ENCODE results near the gene IL34. TPM values are rescaled to one million over a fixed set of nuclear protein-coding genes. Genes with fewer than 3 reads are reported as not detected.

IL34 gene
- total and polyA plus RNA-seq, 2 experiments from 2014 or later, result 4.3 to 6.6 TPM

DNA sequence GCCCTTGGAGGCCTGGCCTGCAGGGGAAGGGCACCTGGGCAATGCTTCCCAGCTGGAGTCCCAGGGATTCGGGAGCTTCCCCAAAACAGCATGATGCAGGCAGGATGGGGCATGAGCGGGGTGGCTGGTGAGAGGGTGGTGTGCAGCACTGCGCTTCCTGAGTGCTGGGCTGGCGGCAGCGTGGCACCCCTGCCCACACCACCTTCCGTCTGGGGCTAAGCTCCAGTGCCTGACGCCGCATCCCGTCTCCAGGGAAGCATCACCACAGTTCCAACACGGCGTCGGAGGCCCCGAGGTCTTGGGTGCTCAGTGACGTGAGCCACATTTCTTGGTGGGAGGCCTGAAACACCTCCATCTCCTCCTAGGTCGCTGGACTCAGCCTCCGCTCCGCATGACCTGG lies 53.3 kb downstream of the IL34 start:
- H3K4me1 Mint-ChIP-seq, result peaks cover 38% of the 10 kb centered on the region
- peaks cover 19% of the 10 kb centered on the region for H3K4me1 ChIP-seq (ENCODE audit: insufficient read depth)
- TF ChIP-seq NANOG (IDR thresholded peaks at IDR 0.05; ENCODE audit: borderline replicate concordance) (no peak), ETS1 (IDR thresholded peaks at IDR 0.05) (no peak), EZH2phosphoT487 (IDR thresholded peaks at IDR 0.05; ENCODE audit: unreplicated experiment) (no peak), EZH2 (IDR thresholded peaks at IDR 0.05; ENCODE audit: low read depth, unreplicated experiment) (no peak), ZNF331 (CRISPR knock-in tag; IDR thresholded peaks at IDR 0.05; ENCODE audit: low read depth) (no peak), POLR2AphosphoS5 (IDR thresholded peaks at IDR 0.05; ENCODE audit: low read depth) (no peak), CREB1 (CRISPR knock-in tag; IDR thresholded peaks at IDR 0.05; ENCODE audit: low read depth) (no peak), STAT1 (IDR thresholded peaks at IDR 0.05; ENCODE audit: unreplicated experiment) (no peak), JUNB (IDR thresholded peaks at IDR 0.05; ENCODE audit: unreplicated experiment) (no peak), ZNF114 (CRISPR knock-in tag; IDR thresholded peaks at IDR 0.05) (no peak), ZNF462 (CRISPR knock-in tag; IDR thresholded peaks at IDR 0.05) (no peak)
- TF ChIP-seq, protein P1, sequence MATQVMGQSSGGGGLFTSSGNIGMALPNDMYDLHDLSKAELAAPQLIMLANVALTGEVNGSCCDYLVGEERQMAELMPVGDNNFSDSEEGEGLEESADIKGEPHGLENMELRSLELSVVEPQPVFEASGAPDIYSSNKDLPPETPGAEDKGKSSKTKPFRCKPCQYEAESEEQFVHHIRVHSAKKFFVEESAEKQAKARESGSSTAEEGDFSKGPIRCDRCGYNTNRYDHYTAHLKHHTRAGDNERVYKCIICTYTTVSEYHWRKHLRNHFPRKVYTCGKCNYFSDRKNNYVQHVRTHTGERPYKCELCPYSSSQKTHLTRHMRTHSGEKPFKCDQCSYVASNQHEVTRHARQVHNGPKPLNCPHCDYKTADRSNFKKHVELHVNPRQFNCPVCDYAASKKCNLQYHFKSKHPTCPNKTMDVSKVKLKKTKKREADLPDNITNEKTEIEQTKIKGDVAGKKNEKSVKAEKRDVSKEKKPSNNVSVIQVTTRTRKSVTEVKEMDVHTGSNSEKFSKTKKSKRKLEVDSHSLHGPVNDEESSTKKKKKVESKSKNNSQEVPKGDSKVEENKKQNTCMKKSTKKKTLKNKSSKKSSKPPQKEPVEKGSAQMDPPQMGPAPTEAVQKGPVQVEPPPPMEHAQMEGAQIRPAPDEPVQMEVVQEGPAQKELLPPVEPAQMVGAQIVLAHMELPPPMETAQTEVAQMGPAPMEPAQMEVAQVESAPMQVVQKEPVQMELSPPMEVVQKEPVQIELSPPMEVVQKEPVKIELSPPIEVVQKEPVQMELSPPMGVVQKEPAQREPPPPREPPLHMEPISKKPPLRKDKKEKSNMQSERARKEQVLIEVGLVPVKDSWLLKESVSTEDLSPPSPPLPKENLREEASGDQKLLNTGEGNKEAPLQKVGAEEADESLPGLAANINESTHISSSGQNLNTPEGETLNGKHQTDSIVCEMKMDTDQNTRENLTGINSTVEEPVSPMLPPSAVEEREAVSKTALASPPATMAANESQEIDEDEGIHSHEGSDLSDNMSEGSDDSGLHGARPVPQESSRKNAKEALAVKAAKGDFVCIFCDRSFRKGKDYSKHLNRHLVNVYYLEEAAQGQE (IDR thresholded peaks at IDR 0.05; ENCODE audit: unreplicated experiment), result no peak
- TF ChIP-seq, protein P2, sequence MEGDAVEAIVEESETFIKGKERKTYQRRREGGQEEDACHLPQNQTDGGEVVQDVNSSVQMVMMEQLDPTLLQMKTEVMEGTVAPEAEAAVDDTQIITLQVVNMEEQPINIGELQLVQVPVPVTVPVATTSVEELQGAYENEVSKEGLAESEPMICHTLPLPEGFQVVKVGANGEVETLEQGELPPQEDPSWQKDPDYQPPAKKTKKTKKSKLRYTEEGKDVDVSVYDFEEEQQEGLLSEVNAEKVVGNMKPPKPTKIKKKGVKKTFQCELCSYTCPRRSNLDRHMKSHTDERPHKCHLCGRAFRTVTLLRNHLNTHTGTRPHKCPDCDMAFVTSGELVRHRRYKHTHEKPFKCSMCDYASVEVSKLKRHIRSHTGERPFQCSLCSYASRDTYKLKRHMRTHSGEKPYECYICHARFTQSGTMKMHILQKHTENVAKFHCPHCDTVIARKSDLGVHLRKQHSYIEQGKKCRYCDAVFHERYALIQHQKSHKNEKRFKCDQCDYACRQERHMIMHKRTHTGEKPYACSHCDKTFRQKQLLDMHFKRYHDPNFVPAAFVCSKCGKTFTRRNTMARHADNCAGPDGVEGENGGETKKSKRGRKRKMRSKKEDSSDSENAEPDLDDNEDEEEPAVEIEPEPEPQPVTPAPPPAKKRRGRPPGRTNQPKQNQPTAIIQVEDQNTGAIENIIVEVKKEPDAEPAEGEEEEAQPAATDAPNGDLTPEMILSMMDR (conservative IDR thresholded peaks at IDR 0.05; ENCODE audit: low read depth in 2 of 2), result no peak

More for the DNA sequence above, 53.3 kb downstream of the IL34 start:
- no peak overlapping the region for H3K27ac ChIP-seq (ENCODE audit: low read depth)
- H3F3A ChIP-seq (replicated peaks; ENCODE audit: low read depth), result no peaks in the 10 kb centered on the region
- no peaks in the 10 kb centered on the region for H3K9me2 ChIP-seq (ENCODE audit: insufficient read depth)
- H3K4me3 ChIP-seq, result no peak overlapping the region
- H3K36me3 Mint-ChIP-seq (ENCODE audit: low read depth), result no peaks in the 10 kb centered on the region; the same call in 2 of the 3 replicates
- H2AFZ ChIP-seq, result no peak overlapping the region
- H3K36me3 ChIP-seq (ENCODE audit: insufficient read depth), result no peaks in the 10 kb centered on the region
- ATAC-seq (no peak), DNase-seq (ENCODE audit: low spot score) (no peak)
- H3K27ac Mint-ChIP-seq, result peak overlapping the region; percentile 70; the same call in 1 of the 2 replicates
- H3K4me2 ChIP-seq, result no peak overlapping the region
- H3K27me3 Mint-ChIP-seq (ENCODE audit: insufficient read depth, low read depth, poor library complexity), result peaks cover 31% of the 10 kb centered on the region
- H4K20me1 ChIP-seq (replicated peaks; ENCODE audit: insufficient read depth), result no peaks in the 10 kb centered on the region
- no peaks in the 10 kb centered on the region for H3K27me3 ChIP-seq (ENCODE audit: insufficient read depth)
- no peak overlapping the region for H3K4me3 Mint-ChIP-seq
- no peaks in the 10 kb centered on the region for H3K79me2 ChIP-seq (replicated peaks; ENCODE audit: insufficient read depth)
- H3K9me3 Mint-ChIP-seq, result no peaks in the 10 kb centered on the region

Data from GM23338 (cell line).